ENCODE measurements around the gene DEFB108B.
A peak's percentile ranks its signal among the peaks of the same experiment; 100 is the strongest.
"Not testable (repeated sequence)": the region's sequence is repeated elsewhere in the genome, so short reads cannot be mapped to it uniquely, and the experiment has no call there.

DEFB108B gene

DNA sequence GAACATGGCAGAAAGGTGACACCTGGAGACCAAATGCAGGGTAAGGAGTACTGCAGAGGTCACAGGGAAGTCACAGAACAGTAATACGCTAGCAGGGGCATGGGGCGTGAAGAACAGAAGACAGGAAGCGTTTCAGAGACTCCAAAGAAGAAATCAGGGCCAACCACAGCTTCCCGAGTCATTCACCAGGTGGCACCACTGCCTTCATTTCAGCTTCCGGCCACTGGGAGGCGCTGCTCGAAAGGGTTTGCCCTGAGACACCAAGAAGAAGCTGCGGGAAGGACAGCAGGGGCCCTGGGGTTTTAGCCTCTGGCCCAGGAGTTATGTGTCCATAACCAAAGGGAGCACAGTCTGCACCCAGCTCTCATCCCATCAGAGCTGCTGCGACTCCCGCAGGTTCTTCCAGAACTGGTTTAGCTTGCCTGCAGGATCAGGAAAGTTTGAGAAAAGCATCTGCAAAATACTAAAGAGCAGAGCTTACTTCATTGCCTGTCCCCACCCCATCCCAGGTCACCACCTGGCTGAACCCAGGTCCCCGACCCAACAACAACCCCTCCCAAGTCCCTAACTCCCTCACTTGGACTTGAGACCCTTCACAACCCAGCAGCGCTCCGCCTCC, 32.6 kb upstream of the DEFB108B start:
- peak; percentile 32 for DNase-seq (ENCODE audit: low read depth)
- H3K4me3 ChIP-seq (ENCODE audit: low read depth, low read length): not testable (repeated sequence)
- TF ChIP-seq, protein P1, sequence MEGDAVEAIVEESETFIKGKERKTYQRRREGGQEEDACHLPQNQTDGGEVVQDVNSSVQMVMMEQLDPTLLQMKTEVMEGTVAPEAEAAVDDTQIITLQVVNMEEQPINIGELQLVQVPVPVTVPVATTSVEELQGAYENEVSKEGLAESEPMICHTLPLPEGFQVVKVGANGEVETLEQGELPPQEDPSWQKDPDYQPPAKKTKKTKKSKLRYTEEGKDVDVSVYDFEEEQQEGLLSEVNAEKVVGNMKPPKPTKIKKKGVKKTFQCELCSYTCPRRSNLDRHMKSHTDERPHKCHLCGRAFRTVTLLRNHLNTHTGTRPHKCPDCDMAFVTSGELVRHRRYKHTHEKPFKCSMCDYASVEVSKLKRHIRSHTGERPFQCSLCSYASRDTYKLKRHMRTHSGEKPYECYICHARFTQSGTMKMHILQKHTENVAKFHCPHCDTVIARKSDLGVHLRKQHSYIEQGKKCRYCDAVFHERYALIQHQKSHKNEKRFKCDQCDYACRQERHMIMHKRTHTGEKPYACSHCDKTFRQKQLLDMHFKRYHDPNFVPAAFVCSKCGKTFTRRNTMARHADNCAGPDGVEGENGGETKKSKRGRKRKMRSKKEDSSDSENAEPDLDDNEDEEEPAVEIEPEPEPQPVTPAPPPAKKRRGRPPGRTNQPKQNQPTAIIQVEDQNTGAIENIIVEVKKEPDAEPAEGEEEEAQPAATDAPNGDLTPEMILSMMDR (IDR thresholded peaks at IDR 0.05; ENCODE audit: control insufficient read depth, extremely low read depth, insufficient read depth): peak; percentile 98

DNA sequence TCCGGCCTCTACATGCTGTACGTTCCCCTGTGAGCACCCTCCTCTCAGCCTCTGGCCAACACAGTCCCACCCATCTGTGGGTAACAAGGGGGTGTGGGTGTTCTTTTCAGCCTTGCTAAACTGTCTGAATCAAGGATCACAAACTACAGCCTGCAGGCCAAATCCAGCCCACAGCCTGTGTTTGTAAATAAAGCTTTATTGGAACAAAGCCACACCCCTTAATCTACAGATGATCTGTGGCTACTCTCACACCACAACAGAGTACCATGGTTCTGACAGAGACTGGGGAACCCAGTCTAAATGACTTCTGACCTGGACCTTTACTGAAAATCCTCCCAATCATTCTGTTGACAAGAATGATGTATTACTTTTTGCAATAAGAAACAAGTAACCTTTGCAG, 32.0 kb upstream of the DEFB108B start:
- not testable (repeated sequence) for H3K4me3 ChIP-seq (ENCODE audit: low read depth, low read length); DNase-seq (ENCODE audit: low read depth)

DNA sequence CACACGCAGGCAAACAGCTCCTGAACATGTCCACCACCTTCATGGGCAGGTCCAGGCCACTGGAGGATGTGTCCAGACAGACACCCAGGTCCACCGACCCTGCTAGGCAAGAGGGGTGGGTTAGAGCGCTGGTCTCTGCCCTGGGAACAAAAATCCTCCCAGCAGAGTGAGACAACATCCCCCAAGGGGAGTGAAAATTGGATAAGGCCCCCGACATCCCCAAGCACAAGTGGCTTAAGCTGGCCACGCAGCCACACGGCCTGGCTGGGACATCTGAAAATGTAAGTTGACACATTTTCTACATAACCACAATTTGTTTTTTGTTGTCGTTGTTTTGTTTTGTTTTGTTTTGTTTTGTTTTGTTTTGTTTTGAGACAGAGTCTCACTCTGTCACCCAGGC, 30.1 kb upstream of the DEFB108B start:
- not testable (repeated sequence) for DNase-seq (ENCODE audit: low read depth); H3K4me3 ChIP-seq (ENCODE audit: low read depth, low read length)

DNA sequence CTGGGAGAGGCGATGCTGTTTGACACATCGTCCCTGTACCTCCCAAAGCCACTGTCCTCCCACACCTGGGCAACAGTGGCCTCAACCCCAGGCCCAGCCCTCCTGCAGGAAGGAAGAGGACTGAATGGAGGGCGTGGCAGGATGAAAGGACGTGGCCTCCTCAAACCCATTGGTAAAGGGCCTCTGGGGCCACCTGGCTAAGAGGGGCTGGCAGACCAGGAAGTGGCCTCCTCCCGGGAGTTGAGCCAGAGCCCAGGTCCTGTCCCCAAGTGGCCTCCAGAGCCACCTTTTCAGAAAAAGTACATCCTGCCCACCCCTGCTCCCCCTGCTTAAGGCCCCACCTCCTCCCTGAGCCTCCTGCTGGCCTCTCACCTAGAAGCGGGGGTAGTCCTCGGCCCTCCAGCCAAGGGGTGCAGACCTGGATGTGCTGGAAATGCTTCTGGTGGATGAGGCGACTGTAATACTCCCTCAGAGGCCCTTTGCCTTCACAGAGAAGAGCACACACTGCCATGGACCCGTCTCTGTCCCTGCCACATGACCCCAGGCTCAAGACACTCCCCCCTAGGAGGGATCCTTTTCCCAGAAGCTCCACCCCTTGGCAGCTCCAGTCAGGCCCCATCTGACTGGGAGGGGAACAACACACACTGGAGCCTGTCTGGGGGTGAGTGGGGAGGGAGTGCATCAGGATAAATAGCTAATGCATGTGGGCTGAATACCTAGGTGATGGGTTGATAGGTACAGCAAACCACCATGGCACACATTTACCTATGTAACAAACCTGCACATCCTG, 28.6 kb upstream of the DEFB108B start:
- DNase-seq (ENCODE audit: low read depth): not testable (repeated sequence)

DNA sequence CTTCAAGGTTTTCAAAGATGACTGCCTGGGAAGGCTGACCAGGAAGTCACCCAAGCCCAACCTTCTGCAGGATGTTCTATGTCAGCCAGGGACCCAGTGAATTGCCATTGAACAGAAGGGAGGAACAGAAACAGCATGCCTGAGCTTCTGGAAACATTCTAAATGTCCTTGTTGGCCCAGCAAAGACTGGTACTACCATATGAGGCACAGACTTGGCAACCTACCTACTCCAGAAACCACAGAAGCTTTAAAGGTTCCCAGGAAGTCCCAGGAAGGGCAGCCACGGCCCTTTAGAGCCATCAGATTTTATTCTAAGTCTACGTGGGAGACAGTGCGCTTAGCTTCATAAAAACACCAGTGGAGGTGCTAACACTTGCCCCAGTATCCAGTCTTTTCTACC, 20.5 kb upstream of the DEFB108B start:
- not testable (repeated sequence) for H3K4me3 ChIP-seq (ENCODE audit: low read depth, low read length); DNase-seq (ENCODE audit: low read depth)

More for the DNA sequence above, 28.6 kb upstream of the DEFB108B start:
- H3K4me3 ChIP-seq (ENCODE audit: low read depth, low read length): not testable (repeated sequence)

DNA sequence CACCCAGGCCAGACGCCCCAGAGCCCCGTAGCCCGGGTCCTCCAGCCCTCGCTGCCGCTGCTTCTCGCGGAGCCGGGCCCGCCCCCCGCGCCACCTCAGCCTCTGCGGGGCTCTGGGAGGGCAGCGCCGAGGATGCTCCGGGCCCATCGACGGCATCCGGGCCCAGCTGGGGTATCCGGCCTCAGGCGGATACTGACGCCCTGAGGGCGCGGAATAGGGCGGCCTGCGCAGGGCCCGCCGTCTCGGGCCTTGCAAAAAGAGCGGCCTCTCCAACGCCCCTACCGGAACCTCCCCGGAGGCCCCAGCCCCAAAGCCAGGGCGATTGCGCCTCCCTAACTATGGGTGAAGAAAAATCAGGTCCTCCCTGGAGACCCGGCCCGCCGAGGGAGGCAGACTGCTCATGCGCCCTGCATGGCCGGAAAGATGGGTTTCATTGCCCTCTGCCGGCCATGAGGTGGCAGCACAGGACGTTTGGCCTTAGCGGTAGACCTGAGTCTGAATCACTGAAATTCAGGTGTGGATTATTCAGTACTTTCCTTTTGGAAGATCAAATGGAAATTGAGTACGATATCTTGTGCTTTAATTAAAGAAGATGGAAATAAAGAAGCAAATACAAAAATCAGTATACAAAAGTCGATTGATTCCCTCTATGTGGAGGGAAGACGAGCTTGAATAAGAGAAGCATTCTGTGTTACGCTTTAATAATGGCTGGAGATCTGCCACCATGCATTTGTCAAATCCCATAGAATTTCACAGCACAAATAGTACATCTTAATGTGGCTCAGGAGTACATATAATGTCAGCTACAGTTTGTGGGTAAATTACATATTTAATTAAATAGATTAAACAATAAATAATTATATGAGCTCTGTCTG, 19.3 kb upstream of the DEFB108B start:
- TF ChIP-seq, protein P1 (IDR thresholded peaks at IDR 0.05; ENCODE audit: control insufficient read depth, extremely low read depth, insufficient read depth): peak; percentile 75
- peak; percentile 14 for DNase-seq (ENCODE audit: low read depth)
- peak overlapping the region; percentile 56 for H3K4me3 ChIP-seq (ENCODE audit: low read depth, low read length)

DNA sequence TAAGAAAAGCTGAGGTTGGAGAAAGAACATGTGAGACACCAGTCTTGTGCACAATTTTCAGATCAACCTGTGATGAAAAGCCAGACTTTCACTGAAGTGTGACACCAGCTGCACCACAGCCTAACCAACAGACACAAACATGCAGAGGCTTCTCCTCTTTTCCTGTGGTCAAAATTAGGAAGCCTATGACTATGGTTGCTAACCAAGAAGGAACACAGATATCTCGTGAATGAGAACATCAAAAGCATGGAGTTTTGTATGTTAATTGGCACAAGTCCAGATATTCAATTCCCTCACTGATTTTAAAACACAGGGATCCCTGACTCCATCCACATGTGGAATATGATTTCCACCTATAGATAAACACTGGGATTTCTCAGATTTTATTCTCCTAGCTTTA, 11.5 kb upstream of the DEFB108B start:
- DNase-seq (ENCODE audit: low read depth); H3K4me3 ChIP-seq (ENCODE audit: low read depth, low read length): not testable (repeated sequence)

DNA sequence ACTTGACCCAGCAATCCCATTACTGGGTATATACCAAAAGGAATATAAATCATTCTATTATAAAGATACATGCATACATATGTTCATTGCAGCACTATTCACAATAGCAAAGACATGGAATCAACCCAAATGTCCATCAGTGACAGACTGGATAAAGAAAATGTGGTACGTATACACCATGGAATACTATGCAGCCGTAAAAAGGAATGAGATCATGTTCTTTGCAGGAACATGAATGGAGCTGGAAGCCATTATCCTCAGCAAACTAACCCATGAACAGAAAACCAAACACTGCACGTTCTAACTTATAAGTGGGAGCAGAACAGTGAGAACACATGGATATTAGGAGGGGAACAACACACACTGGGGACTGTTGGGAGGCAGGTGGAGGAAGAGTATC, 3.8 kb upstream of the DEFB108B start:
- not testable (repeated sequence) for DNase-seq (ENCODE audit: low read depth); H3K4me3 ChIP-seq (ENCODE audit: low read depth, low read length)

DNA sequence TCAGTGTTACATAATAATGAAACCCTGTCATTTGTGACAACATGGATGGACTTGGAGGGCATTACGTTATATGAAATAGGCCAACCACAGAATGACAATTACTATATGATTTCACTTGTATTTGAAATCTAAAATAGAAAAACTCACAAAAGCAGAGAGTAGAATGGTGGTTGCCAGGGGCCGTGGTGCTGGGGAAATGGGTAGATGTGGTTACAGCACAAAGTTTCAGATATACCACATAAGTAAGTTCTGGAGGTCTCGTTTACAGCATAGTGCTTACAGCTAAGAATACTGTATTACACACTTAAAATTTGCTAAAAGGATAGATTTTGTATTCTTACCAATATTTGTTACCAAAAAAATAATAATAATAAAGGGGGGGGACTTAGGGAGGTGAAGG, 3.3 kb upstream of the DEFB108B start:
- not testable (repeated sequence) for DNase-seq (ENCODE audit: low read depth); H3K4me3 ChIP-seq (ENCODE audit: low read depth, low read length)

DNA sequence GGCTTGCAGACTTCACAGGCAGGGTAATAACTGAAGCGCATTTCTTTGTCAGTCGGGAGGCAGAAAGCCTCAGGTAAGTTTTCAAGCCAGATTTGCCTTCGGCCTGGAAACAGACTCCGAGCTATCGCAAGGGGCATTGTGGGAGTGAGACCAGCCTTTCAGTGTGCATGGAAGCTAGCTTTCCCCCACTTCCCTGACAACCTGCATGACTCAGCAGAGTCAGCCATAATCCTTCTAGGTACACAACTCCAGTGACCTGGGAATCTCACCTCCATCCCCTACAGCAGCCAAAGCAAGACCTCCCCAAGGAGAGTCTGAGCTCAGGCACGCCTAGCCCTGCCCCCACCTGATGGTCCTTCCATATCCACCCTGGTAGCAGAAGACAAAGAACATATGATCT, 9.7 kb downstream of the DEFB108B start:
- not testable (repeated sequence) for DNase-seq (ENCODE audit: low read depth); H3K4me3 ChIP-seq (ENCODE audit: low read depth, low read length)

DNA sequence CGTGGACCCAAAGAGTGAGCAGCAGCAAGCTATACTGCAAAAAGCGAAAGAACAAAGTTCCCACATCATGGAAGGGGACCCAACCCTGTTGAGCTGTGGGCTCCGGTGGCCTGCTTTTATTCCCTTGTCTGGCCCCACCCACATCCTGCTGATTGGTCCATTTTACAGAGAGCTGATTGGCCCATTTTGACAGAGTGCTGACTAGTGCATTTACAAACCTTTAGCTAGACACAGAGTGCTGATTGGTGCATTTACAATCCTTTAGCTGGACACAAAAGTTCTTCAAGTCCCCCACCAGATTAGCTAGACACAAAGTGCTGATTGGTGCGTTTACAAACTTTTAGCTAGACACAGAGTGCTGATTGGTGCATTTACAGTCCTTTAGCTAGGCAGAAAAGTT, 10.4 kb downstream of the DEFB108B start:
- DNase-seq (ENCODE audit: low read depth); H3K4me3 ChIP-seq (ENCODE audit: low read depth, low read length): not testable (repeated sequence)
